PC-9 (cell line): ENCODE data around the gene AP1B1.

Experiments used
- EZH2 ChIP-seq: fragments of 200-600 bp; sonication (generic); IDR thresholded peaks from 2 replicates; pipeline ENCODE4 v1.8.0; 2017; ENCODE audit warnings: antibody characterized with exemption, low read depth
- TF ChIP-seq, protein P1 (sequence below): fragments of 200-600 bp; sonication (generic); conservative IDR thresholded peaks from 2 replicates; pipeline ENCODE4 v1.6.1; 2017; ENCODE audit warnings: mixed run types, antibody characterized with exemption, mild to moderate bottlenecking, moderate library complexity

DNA sequence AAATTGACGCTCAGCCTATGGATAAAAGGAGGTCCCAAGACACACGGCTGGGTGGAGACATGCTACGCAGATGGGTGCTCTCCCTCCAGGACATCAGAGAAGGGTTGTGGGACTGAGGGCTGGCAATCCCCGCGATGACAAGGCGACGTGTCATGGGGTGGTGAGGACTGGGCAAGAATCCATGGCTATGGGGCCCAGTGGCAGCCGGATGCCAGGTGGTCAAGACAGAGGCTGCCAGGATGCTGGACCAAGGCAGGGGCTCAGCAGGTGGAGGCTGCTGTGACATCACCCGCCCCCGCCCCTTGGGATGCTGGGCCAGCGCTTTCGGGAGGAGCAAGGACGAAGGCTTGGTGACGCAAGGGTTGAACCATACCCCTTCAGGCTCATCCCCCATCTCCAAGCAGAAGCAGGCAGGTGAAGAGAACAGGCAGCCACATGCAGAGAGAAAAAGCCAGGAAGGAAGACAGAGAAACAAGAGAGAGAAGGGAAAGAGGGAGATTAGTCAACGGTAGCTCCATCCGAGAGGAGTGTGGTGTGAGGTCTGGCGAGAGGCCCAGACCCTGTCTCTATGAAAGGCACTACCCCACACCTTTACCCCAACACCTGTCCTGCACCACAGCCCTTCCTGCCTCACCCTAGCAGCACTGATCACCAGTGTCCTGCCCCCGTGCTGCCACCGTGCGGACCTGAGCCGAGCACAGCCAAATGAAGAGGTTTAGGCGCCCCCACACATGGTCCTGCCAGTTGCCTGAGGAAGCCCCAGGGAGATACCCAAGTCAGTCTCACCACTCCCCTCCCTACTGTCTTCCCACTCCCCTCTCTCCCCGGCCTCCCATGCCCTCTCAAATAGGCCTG lies 48.8 kb downstream of the AP1B1 start:
- TF ChIP-seq, protein P1, sequence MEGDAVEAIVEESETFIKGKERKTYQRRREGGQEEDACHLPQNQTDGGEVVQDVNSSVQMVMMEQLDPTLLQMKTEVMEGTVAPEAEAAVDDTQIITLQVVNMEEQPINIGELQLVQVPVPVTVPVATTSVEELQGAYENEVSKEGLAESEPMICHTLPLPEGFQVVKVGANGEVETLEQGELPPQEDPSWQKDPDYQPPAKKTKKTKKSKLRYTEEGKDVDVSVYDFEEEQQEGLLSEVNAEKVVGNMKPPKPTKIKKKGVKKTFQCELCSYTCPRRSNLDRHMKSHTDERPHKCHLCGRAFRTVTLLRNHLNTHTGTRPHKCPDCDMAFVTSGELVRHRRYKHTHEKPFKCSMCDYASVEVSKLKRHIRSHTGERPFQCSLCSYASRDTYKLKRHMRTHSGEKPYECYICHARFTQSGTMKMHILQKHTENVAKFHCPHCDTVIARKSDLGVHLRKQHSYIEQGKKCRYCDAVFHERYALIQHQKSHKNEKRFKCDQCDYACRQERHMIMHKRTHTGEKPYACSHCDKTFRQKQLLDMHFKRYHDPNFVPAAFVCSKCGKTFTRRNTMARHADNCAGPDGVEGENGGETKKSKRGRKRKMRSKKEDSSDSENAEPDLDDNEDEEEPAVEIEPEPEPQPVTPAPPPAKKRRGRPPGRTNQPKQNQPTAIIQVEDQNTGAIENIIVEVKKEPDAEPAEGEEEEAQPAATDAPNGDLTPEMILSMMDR: no peak
- TF ChIP-seq EZH2: no peak
